ENCODE data around the gene DIS3L2. TPM values are rescaled to one million over a fixed set of nuclear protein-coding genes. Genes with fewer than 3 reads are reported as not detected.
A peak's percentile ranks its signal among the peaks of the same experiment; 100 is the strongest.
"Not testable (repeated sequence)": the region's sequence is repeated elsewhere in the genome, so short reads cannot be mapped to it uniquely, and the experiment has no call there.

The DIS3L2 gene
- total RNA-seq, 1 donor from 2014 or later, result 24.0 TPM

GRCh38 chr2:232363784-232364615 lies 402.5 kb downstream of the DIS3L2 start:
- peak overlapping the region; percentile 72 for H3K27ac Mint-ChIP-seq (ENCODE audit: unreplicated experiment)
- Histone ChIP-seq H3K4me1 (ENCODE audit: insufficient read depth, low read length) (peaks cover 5% of the 10 kb centered on the region), H3K79me2 (ENCODE audit: insufficient read depth, low read length) (no peaks in the 10 kb centered on the region), H3K27ac (ENCODE audit: low read depth, low read length) (no peak overlapping the region), H3K4me3 (ENCODE audit: insufficient read depth, low read depth, low read length) (no peak overlapping the region), H3K4me2 (ENCODE audit: low read length) (no peak overlapping the region), H2AFZ (ENCODE audit: low read depth, low read length) (no peak overlapping the region), H3K9me3 (ENCODE audit: insufficient read depth, low read depth, low read length) (no peaks in the 10 kb centered on the region), H4K20me1 (ENCODE audit: insufficient read depth, low read length) (no peaks in the 10 kb centered on the region), H3K9ac (ENCODE audit: low read length) (no peak overlapping the region), H3K36me3 (ENCODE audit: insufficient read depth, low read length) (no peaks in the 10 kb centered on the region), H3K27me3 (ENCODE audit: insufficient read depth, low read length) (no peaks in the 10 kb centered on the region)
- no peaks in the 10 kb centered on the region for H3K36me3 Mint-ChIP-seq (ENCODE audit: low read depth, unreplicated experiment)
- H3K4me1 Mint-ChIP-seq (ENCODE audit: low read depth, unreplicated experiment), result peaks cover 11% of the 10 kb centered on the region
- no peak for TF ChIP-seq CTCF (IDR thresholded peaks at IDR 0.05; ENCODE audit: insufficient read depth, low read depth, low read length)
- no peak for TF ChIP-seq EZH2 (IDR thresholded peaks at IDR 0.05; ENCODE audit: insufficient read depth, low read length)
- no peak overlapping the region for H3K4me3 Mint-ChIP-seq (ENCODE audit: unreplicated experiment)
- no peak for DNase-seq (ENCODE audit: low read depth)
- FAIRE-seq, result no peak
- H3K27me3 Mint-ChIP-seq (ENCODE audit: low read depth, unreplicated experiment), result peaks cover 4% of the 10 kb centered on the region
- peaks cover 3% of the 10 kb centered on the region for H3K9me3 Mint-ChIP-seq (ENCODE audit: unreplicated experiment)

GRCh38 chr2:232364806-232365594 lies 403.5 kb downstream of the DIS3L2 start:
- H3K9me3 Mint-ChIP-seq (ENCODE audit: unreplicated experiment); H3K27me3 Mint-ChIP-seq (ENCODE audit: low read depth, unreplicated experiment); H3K36me3 ChIP-seq (ENCODE audit: insufficient read depth, low read length); H3K4me2 ChIP-seq (ENCODE audit: low read length); H3K36me3 Mint-ChIP-seq (ENCODE audit: low read depth, unreplicated experiment); H3K4me3 ChIP-seq (ENCODE audit: insufficient read depth, low read depth, low read length); H3K9ac ChIP-seq (ENCODE audit: low read length); H3K79me2 ChIP-seq (ENCODE audit: insufficient read depth, low read length); FAIRE-seq; H4K20me1 ChIP-seq (ENCODE audit: insufficient read depth, low read length); H3K27ac ChIP-seq (ENCODE audit: low read depth, low read length); H2AFZ ChIP-seq (ENCODE audit: low read depth, low read length); DNase-seq (ENCODE audit: low read depth); H3K9me3 ChIP-seq (ENCODE audit: insufficient read depth, low read depth, low read length); H3K4me1 ChIP-seq (ENCODE audit: insufficient read depth, low read length); H3K27me3 ChIP-seq (ENCODE audit: insufficient read depth, low read length); H3K27ac Mint-ChIP-seq (ENCODE audit: unreplicated experiment): not testable (repeated sequence)
- Mint-ChIP-seq H3K4me3 (ENCODE audit: unreplicated experiment) (peak overlapping the region; percentile 54), H3K4me1 (ENCODE audit: low read depth, unreplicated experiment) (peaks cover 11% of the 10 kb centered on the region)

- H3K4me2 ChIP-seq (ENCODE audit: low read length), result no peak overlapping the region
- FAIRE-seq, result no peak
Observed at GRCh38 chr2:232365621-232366321, 404.3 kb downstream of the DIS3L2 start.

More at GRCh38 chr2:232365621-232366321, 404.3 kb downstream of the DIS3L2 start:
- Histone ChIP-seq H3K27me3 (ENCODE audit: insufficient read depth, low read length) (peaks cover 3% of the 10 kb centered on the region), H3K36me3 (ENCODE audit: insufficient read depth, low read length) (no peaks in the 10 kb centered on the region), H3K4me1 (ENCODE audit: insufficient read depth, low read length) (peaks cover 5% of the 10 kb centered on the region), H3K9me3 (ENCODE audit: insufficient read depth, low read depth, low read length) (no peaks in the 10 kb centered on the region), H3K79me2 (ENCODE audit: insufficient read depth, low read length) (no peaks in the 10 kb centered on the region), H4K20me1 (ENCODE audit: insufficient read depth, low read length) (no peaks in the 10 kb centered on the region), H2AFZ (ENCODE audit: low read depth, low read length) (no peak overlapping the region), H3K9ac (ENCODE audit: low read length) (no peak overlapping the region), H3K4me3 (ENCODE audit: insufficient read depth, low read depth, low read length) (no peak overlapping the region), H3K27ac (ENCODE audit: low read depth, low read length) (no peak overlapping the region)
- H3K36me3 Mint-ChIP-seq (ENCODE audit: low read depth, unreplicated experiment), result no peaks in the 10 kb centered on the region
- peaks cover 5% of the 10 kb centered on the region for H3K27me3 Mint-ChIP-seq (ENCODE audit: low read depth, unreplicated experiment)
- no peak overlapping the region for H3K4me3 Mint-ChIP-seq (ENCODE audit: unreplicated experiment)
- DNase-seq (ENCODE audit: low read depth), result peak; percentile 42
- H3K4me1 Mint-ChIP-seq (ENCODE audit: low read depth, unreplicated experiment), result peaks cover 11% of the 10 kb centered on the region
- no peak overlapping the region for H3K27ac Mint-ChIP-seq (ENCODE audit: unreplicated experiment)
- TF ChIP-seq EZH2 (IDR thresholded peaks at IDR 0.05; ENCODE audit: insufficient read depth, low read length) (no peak), CTCF (IDR thresholded peaks at IDR 0.05; ENCODE audit: insufficient read depth, low read depth, low read length) (peak; percentile 26)
- H3K9me3 Mint-ChIP-seq (ENCODE audit: unreplicated experiment), result peaks cover 3% of the 10 kb centered on the region
